Ishikawa (cell line): ENCODE results near the gene STX5.

Source experiments
- CEBPB ChIP-seq: IDR thresholded peaks from 2 replicates; pipeline ENCODE4 v1.6.1; 2012
- CREB1 ChIP-seq: IDR thresholded peaks from 2 replicates; pipeline ENCODE4 v1.6.1; 2012; ENCODE audit warnings: low read depth
- EGR1 ChIP-seq: IDR thresholded peaks from 2 replicates; pipeline ENCODE4 v1.6.1; 2012
- EP300 ChIP-seq: IDR thresholded peaks from 2 replicates; pipeline ENCODE4 v1.6.1; 2012; ENCODE audit warnings: borderline replicate concordance
- FOXM1 ChIP-seq: IDR thresholded peaks from 2 replicates; pipeline ENCODE4 v1.6.1; 2012; ENCODE audit warnings: low read depth, borderline replicate concordance
- NFIC ChIP-seq: IDR thresholded peaks from 2 replicates; pipeline ENCODE4 v1.6.1; 2012
- RAD21 ChIP-seq: IDR thresholded peaks from 2 replicates; pipeline ENCODE4 v1.6.1; 2012; ENCODE audit warnings: low read depth
- REST ChIP-seq: IDR thresholded peaks from 2 replicates; pipeline ENCODE4 v1.6.1; 2012; ENCODE audit warnings: low read depth, mild to moderate bottlenecking
- TAF1 ChIP-seq: IDR thresholded peaks from 2 replicates; pipeline ENCODE4 v1.6.1; 2012; ENCODE audit warnings: low read depth, mild to moderate bottlenecking
- TCF12 ChIP-seq: IDR thresholded peaks from 2 replicates; pipeline ENCODE4 v1.6.1; 2012; ENCODE audit warnings: low read depth
- TEAD4 ChIP-seq: IDR thresholded peaks from 2 replicates; pipeline ENCODE4 v1.6.1; 2012
- USF1 ChIP-seq: IDR thresholded peaks from 2 replicates; pipeline ENCODE4 v1.6.1; 2012
- YY1 ChIP-seq: IDR thresholded peaks from 2 replicates; pipeline ENCODE4 v1.6.1; 2012; ENCODE audit warnings: low read depth
- ZBTB7A ChIP-seq: IDR thresholded peaks from 2 replicates; pipeline ENCODE4 v1.6.1; 2012; ENCODE audit warnings: low read depth
- TF ChIP-seq, protein P1 (sequence below): IDR thresholded peaks from 2 replicates; pipeline ENCODE4 v1.6.1; 2012

STX5 gene

GRCh38 chr11:62788991-62789390 is 42.9 kb downstream of the STX5 start:
- TF ChIP-seq REST (no peak), CEBPB (no peak), FOXM1 (no peak), ZBTB7A (no peak), EGR1 (no peak), RAD21 (no peak), YY1 (no peak), TEAD4 (no peak), NFIC (no peak), CREB1 (no peak), EP300 (no peak)
- TF ChIP-seq, protein P1, sequence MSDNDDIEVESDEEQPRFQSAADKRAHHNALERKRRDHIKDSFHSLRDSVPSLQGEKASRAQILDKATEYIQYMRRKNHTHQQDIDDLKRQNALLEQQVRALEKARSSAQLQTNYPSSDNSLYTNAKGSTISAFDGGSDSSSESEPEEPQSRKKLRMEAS: no peak

DNA sequence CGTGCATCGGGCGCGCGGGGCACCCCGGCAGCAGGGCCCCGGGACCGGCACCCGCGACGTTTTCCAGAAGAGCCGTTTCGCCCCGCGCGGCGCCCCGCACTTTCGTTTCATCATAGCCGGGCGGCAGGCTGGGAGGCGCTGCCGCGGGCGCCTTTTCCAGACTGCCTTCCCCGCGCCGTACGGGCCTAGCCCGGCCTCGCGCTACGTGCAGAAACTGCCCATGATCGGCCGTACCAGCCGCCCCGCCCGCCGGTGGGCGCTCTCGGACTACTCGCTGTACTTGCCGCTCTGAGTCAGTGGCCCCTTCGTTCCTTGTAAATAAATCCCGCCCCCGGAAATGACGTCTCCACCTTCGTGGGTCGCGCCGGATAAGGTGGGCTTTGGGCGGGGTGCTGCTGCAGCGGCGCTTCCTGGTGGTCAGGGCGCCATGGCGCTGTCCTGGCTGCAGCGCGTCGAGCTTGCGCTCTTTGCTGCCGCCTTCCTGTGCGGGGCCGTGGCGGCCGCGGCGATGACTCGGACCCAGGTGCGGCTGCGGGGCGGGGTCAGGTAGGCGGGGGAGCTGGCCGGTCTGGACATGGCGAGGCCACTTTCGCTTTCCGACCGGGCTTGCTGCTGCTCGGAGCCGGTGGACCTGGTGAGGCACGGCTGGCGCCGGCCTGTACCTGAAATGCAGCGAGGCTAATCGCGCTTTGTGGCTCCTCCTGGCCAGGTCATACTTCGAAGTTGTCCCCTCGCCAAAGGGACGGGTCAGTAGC is 44.7 kb downstream of the STX5 start, which contains the start of gene TMEM179B:
Gene TMEM179B (plus strand): TSS at position 398 of the 755 bp plus-strand sequence. CDS start 30 bp downstream, at position 428.
- TF ChIP-seq RAD21: peak; percentile 34; the same call in 1 of the 2 replicates
- peak; percentile 82 for TF ChIP-seq CREB1
- TF ChIP-seq, protein P1: peak; percentile 84
- TF ChIP-seq TAF1: peak; percentile 90
- TF ChIP-seq FOXM1: no peak
- TF ChIP-seq TEAD4: peak; percentile 15; the same call in 1 of the 2 replicates
- no peak; the same call in none of the 2 replicates for TF ChIP-seq USF1
- no peak for TF ChIP-seq EP300
- no peak for TF ChIP-seq ZBTB7A
- peak; percentile 58 for TF ChIP-seq EGR1
- peak; percentile 57; the same call in 1 of the 2 replicates for TF ChIP-seq TCF12
- no peak; the same call in 1 of the 2 replicates for TF ChIP-seq NFIC
- TF ChIP-seq REST: 0 out of 2 replicates have a peak, but pooled peaks have one; percentile 22
- TF ChIP-seq YY1: peak; percentile 93
- TF ChIP-seq CEBPB: no peak

GRCh38 chr11:62786318-62787004 is 45.4 kb downstream of the STX5 start:
- TF ChIP-seq, protein P1: 0 out of 2 replicates have a peak, but pooled peaks have one; percentile 19
- TF ChIP-seq EGR1: 0 out of 2 replicates have a peak, but pooled peaks have one; percentile 19
- TF ChIP-seq REST: no peak
- TF ChIP-seq ZBTB7A: peak; percentile 82; the same call in 1 of the 2 replicates

DNA sequence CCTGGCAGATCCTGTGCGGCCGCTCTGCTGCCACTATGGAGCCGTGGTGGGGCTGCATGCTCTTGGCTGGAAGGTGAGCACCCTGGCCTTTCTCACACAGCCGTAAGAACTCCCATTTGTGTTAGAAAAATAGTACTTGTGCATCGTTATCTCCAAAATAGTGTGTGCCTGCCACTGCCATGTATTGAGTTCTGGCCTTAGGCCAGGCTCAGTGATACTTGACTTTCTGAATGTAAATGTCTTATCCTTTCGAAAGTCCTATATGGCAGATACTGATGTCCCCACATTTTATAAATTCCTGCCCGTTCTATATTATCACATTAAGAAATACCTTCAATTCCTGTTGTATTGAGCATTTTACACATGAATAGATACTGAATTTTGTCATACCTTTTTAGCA is 49.1 kb downstream of the STX5 start:
- TF ChIP-seq TAF1: no peak
- TF ChIP-seq CEBPB: no peak
- TF ChIP-seq YY1: no peak
- no peak for TF ChIP-seq NFIC
- no peak for TF ChIP-seq CREB1
